Sigmoid colon (tissue), 7 donors: Measurements from ENCODE around the gene BIN1. TPM values are rescaled to one million over a fixed set of nuclear protein-coding genes. Genes with fewer than 3 reads are reported as not detected.

Source experiments
- DNase-seq: peaks from one replicate; pipeline ENCODE4 v3.0.0-alpha.2; 2019
- H3K27ac ChIP-seq, 4 donors: fragments of 200-600 bp; sonication (generic); one replicate each; pipeline ENCODE4 v1.5.1; 2016 to 2019; ENCODE audit warnings: mild to moderate bottlenecking in 1 of 4
- H3K27me3 ChIP-seq, 3 donors: fragments of 200-600 bp; sonication (generic); one replicate each; pipeline ENCODE4 v1.5.1; 2019; ENCODE audit warnings: mild to moderate bottlenecking in 1 of 3
- H3K36me3 ChIP-seq, 4 donors: fragments of 200-600 bp; sonication (generic); one replicate each; pipeline ENCODE4 v1.5.1; 2016 to 2019
- H3K4me1 ChIP-seq, 4 donors: fragments of 200-600 bp; sonication (generic); one replicate each; pipeline ENCODE4 v1.5.1; 2017 to 2019
- H3K4me3 ChIP-seq, 4 donors: fragments of 200-600 bp; sonication (generic); one replicate each; pipeline ENCODE4 v1.5.1; 2017 to 2019; ENCODE audit warnings: mild to moderate bottlenecking in 2 of 4, moderate library complexity in 1 of 4
- H3K9me3 ChIP-seq, 4 donors: fragments of 200-600 bp in 3 of 4; sonication (generic) in 3 of 4; one replicate each; pipeline versions ENCODE4 v1.5.1 to v1.6.1; 2013 to 2019
- CTCF ChIP-seq, 4 experiments: fragments of 450-650 bp in 3 of 4; fragments of 200-600 bp in 1 of 4; IDR thresholded peaks; one replicate each; pipeline ENCODE4 v1.5.1; 2016 to 2019; ENCODE audit warnings: antibody characterized with exemption in 4 of 4, mild to moderate bottlenecking in 3 of 4, moderate library complexity in 2 of 4
- EP300 ChIP-seq, 4 donors: sonication (generic); formaldehyde crosslinking; IDR thresholded peaks; one replicate each; pipeline ENCODE4 v1.6.1; 2017; ENCODE audit warnings: antibody characterized with exemption in 4 of 4
- POLR2A ChIP-seq, 2 donors: fragments of 450-650 bp; IDR thresholded peaks; one replicate each; pipeline ENCODE4 v1.6.1; 2016; ENCODE audit warnings: antibody characterized with exemption in 2 of 2, mild to moderate bottlenecking in 2 of 2, moderate library complexity in 2 of 2
- POLR2AphosphoS5 ChIP-seq, 4 donors: sonication (generic); formaldehyde crosslinking; IDR thresholded peaks; one replicate each; pipeline ENCODE4 v1.6.1; 2017; ENCODE audit warnings: antibody characterized with exemption in 4 of 4
- WGBS, 2 donors: extraction: QIAGEN DNeasy Blood & Tissue Kit; methylation state at CpG; one replicate each; pipeline ENCODE4 v1.1.7; 2013; 5-methylcytosine and 5-hydroxymethylcytosine counted together
- intact Hi-C: fragments of 100-400 bp; cut with DNase I; formaldehyde crosslinking; loops from one replicate; pipeline ENCODE4 v1.15.1; 2023
- polyA plus RNA-seq, 3 donors: library from polyadenylated mRNA; stranded (reverse); fragments of 200-250 nt; gene quantifications; one replicate each; pipeline ENCODE4 v1.2.3, GENCODE V29; 2013
- total RNA-seq, 4 donors: library from RNA; depleted of rRNA; stranded (reverse); fragments of >200 nt; gene quantifications; one replicate each; pipeline ENCODE4 v1.1.0, GENCODE V29; 2016
- donor health status: healthy with polysubstance abuse.
- donor health status: Bipolar disorder and iron deficiency.
- donor health status: healthy.

Gene BIN1
- total RNA-seq (10 to 100 TPM; 36.1 to 57.9 (median 43.2) TPM), polyA plus RNA-seq (10 to 100 TPM; 20.3 to 52.9 (median 34.8) TPM)

GRCh38 chr2:127106991-127107621 is at the start of gene BIN1:
Gene BIN1, minus strand, starts transcription at chr2:127107154. Its CDS starts 211 bp downstream, at chr2:127106943.
- intact Hi-C loops: loop anchor here (2.0 to 5.0 kb wide), 4 partner anchors 40 to 188 kb away; partner anchors contain the start of gene ERCC3
- DNase-seq: peak; percentile 92
- no peaks in the 10 kb centered on the region for H3K9me3 ChIP-seq
- H3K36me3 ChIP-seq: no peaks in the 10 kb centered on the region
- WGBS, 2 donors: 0 to 1% methylated on average over 76 to 77 of the region's 77 CpGs
- H3K27me3 ChIP-seq: no peaks in the 10 kb centered on the region
- H3K4me3 ChIP-seq: peak within 1 kb of the TSS; percentile 73 to 92 (median 82)
- H3K27ac ChIP-seq: peak within 1 kb of the TSS; percentile 87 to 91 (median 89)
- H3K4me1 ChIP-seq: peaks cover 0 to 38% (median 25%) of the 10 kb centered on the region in 4 donors
- TF ChIP-seq POLR2AphosphoS5 (IDR thresholded peaks at IDR 0.05) (peak; percentile 37 to 79 (median 66)), CTCF (IDR thresholded peaks at IDR 0.05) (no peak), EP300 (IDR thresholded peaks at IDR 0.05) (no peak), POLR2A (IDR thresholded peaks at IDR 0.05) (peak in 1 of 2 donors; percentile 33)

- intact Hi-C loops: no loop called here
- Histone ChIP-seq H3K27me3 (no peaks in the 10 kb centered on the region), H3K27ac (peak overlapping the region in 1 of 4 donors; percentile 37), H3K4me3 (no peak overlapping the region), H3K36me3 (no peaks in the 10 kb centered on the region), H3K9me3 (no peaks in the 10 kb centered on the region), H3K4me1 (no peaks in the 10 kb centered on the region)
- DNase-seq: peak; percentile 89
- peak in 2 of 4 donors; percentile 13 to 19 for TF ChIP-seq POLR2AphosphoS5 (IDR thresholded peaks at IDR 0.05)
- no peak for TF ChIP-seq CTCF (IDR thresholded peaks at IDR 0.05)
- WGBS, 2 donors: 30 to 51% methylated on average over 2 of the region's 2 CpGs
Measured at GRCh38 chr2:127155947-127156346, 49.0 kb upstream of the BIN1 start.

- H3K4me3 ChIP-seq: no peak overlapping the region
- no peaks in the 10 kb centered on the region for H3K36me3 ChIP-seq
- no peaks in the 10 kb centered on the region for H3K27me3 ChIP-seq
- intact Hi-C loops: no loop called here
- 78 to 86% methylated on average over 7 of the region's 7 CpGs for WGBS, 2 donors
- TF ChIP-seq EP300 (IDR thresholded peaks at IDR 0.05) (no peak), CTCF (IDR thresholded peaks at IDR 0.05) (no peak), POLR2AphosphoS5 (IDR thresholded peaks at IDR 0.05) (no peak), POLR2A (IDR thresholded peaks at IDR 0.05) (no peak)
- H3K9me3 ChIP-seq: peaks cover 0 to 2% (median 0%) of the 10 kb centered on the region in 4 donors
- peak; percentile 73 for DNase-seq
- no peaks in the 10 kb centered on the region for H3K4me1 ChIP-seq
- H3K27ac ChIP-seq: peak overlapping the region in 3 of 4 donors; percentile 17 to 50 (median 37)
Measured at GRCh38 chr2:127155028-127155581, 48.2 kb upstream of the BIN1 start.

GRCh38 chr2:127154396-127154795 is 47.4 kb upstream of the BIN1 start:
- TF ChIP-seq POLR2AphosphoS5 (IDR thresholded peaks at IDR 0.05): no peak
- TF ChIP-seq EP300 (IDR thresholded peaks at IDR 0.05): no peak
- no peak for TF ChIP-seq POLR2A (IDR thresholded peaks at IDR 0.05)
- no peak for TF ChIP-seq CTCF (IDR thresholded peaks at IDR 0.05)
- Histone ChIP-seq H3K27ac (peak overlapping the region in 3 of 4 donors; percentile 17 to 50 (median 37)), H3K9me3 (peaks cover 0 to 2% (median 0%) of the 10 kb centered on the region in 4 donors), H3K36me3 (no peaks in the 10 kb centered on the region), H3K27me3 (no peaks in the 10 kb centered on the region), H3K4me3 (no peak overlapping the region), H3K4me1 (no peaks in the 10 kb centered on the region)
- WGBS, 2 donors: 91 to 94% methylated on average over 4 of the region's 4 CpGs
- DNase-seq: peak; percentile 30
- intact Hi-C loops: no loop called here
